ACC112 (cell line): Measurements from ENCODE around the gene LMAN2.
"Not testable (repeated sequence)": the region's sequence is repeated elsewhere in the genome, so short reads cannot be mapped to it uniquely, and the experiment has no call there.

Experiments
- H2AFZ ChIP-seq: fragments of 200-600 bp; sonication (generic); one replicate; pipeline ENCODE4 v1.6.0; 2017; ENCODE audit warnings: antibody characterized with exemption, low read length; ENCODE audit not compliant: unreplicated experiment
- H3K27ac ChIP-seq: fragments of 200-600 bp; sonication (generic); 2 replicates; pipeline ENCODE4 v1.5.1; 2014; ENCODE audit warnings: low read depth, mild to moderate bottlenecking, antibody characterized with exemption, low read length, moderate library complexity
- H3K27me3 ChIP-seq: fragments of 200-600 bp; sonication (generic); 2 replicates; pipeline ENCODE4 v1.6.1; 2014; ENCODE audit warnings: mild to moderate bottlenecking, antibody characterized with exemption, low read length, moderate library complexity, mixed read lengths; ENCODE audit not compliant: insufficient read depth
- H3K36me3 ChIP-seq: fragments of 200-600 bp; sonication (generic); 2 replicates; pipeline ENCODE4 v1.6.1; 2016; ENCODE audit warnings: mild to moderate bottlenecking, antibody characterized with exemption, low read length, moderate library complexity, mixed read lengths; ENCODE audit not compliant: insufficient read depth
- H3K4me1 ChIP-seq: fragments of 200-600 bp; sonication (generic); one replicate; pipeline ENCODE4 v1.6.1; 2016; ENCODE audit warnings: low read length, mixed read lengths; ENCODE audit not compliant: insufficient read depth, unreplicated experiment, control insufficient read depth
- H3K4me3 ChIP-seq: fragments of 200-600 bp; sonication (generic); 2 replicates; pipeline ENCODE4 v1.5.1; 2014; ENCODE audit warnings: mild to moderate bottlenecking, low read depth, low read length
- H3K79me2 ChIP-seq: fragments of 200-600 bp; sonication (generic); one replicate; pipeline ENCODE4 v1.6.0; 2016; ENCODE audit warnings: low read length; ENCODE audit not compliant: control insufficient read depth, unreplicated experiment, insufficient read depth

LMAN2 gene

GRCh38 chr5:177343777-177344176, 7.7 kb downstream of the LMAN2 start:
- H3K36me3 ChIP-seq: peaks cover 4% of the 10 kb centered on the region; the same call in 1 of the 2 replicates
- no peaks in the 10 kb centered on the region for H3K4me1 ChIP-seq
- no peak overlapping the region for H2AFZ ChIP-seq
- no peak overlapping the region for H3K27ac ChIP-seq
- no peak overlapping the region for H3K4me3 ChIP-seq
- H3K27me3 ChIP-seq: no peaks in the 10 kb centered on the region
- peaks cover 45% of the 10 kb centered on the region for H3K79me2 ChIP-seq

DNA sequence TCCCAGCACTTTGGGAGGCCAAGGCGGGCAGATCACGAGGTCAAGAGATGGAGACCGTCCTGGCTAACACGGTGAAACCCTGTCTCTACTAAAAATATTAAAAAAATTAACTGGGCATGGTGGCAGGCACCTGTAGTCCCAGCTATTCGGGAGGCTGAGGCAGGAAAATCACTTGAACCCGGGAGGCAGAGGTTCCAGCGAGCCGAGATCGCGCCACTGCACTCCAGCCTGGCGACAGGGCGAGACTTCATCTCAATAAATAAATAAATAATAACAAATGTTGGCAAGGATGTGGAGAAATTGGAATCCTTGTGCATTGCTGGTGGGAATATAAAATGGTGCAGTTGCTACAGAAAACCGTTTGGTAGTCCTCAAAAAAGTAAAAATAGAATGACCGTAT, 8.5 kb downstream of the LMAN2 start:
- not testable (repeated sequence) for H3K4me3 ChIP-seq, H3K36me3 ChIP-seq, H3K27me3 ChIP-seq, H3K27ac ChIP-seq, H3K4me1 ChIP-seq, H2AFZ ChIP-seq
- H3K79me2 ChIP-seq: peaks cover 40% of the 10 kb centered on the region

- no peak overlapping the region for H2AFZ ChIP-seq
- H3K36me3 ChIP-seq: no peaks in the 10 kb centered on the region
- H3K27ac ChIP-seq: no peak overlapping the region
- no peak overlapping the region for H3K4me3 ChIP-seq
- no peaks in the 10 kb centered on the region for H3K4me1 ChIP-seq
- H3K79me2 ChIP-seq: peaks cover 12% of the 10 kb centered on the region
- no peaks in the 10 kb centered on the region for H3K27me3 ChIP-seq
Measured at GRCh38 chr5:177339107-177339638, 12.3 kb downstream of the LMAN2 start.

GRCh38 chr5:177338251-177339106, 13.0 kb downstream of the LMAN2 start:
- Histone ChIP-seq H3K4me3 (no peak overlapping the region), H3K4me1 (no peaks in the 10 kb centered on the region), H3K36me3 (0 out of 2 replicates have a peak, but pooled peaks cover 3% of the 10 kb centered on the region), H3K27me3 (no peaks in the 10 kb centered on the region), H3K79me2 (peaks cover 8% of the 10 kb centered on the region), H3K27ac (no peak overlapping the region), H2AFZ (no peak overlapping the region)

- Histone ChIP-seq H3K36me3 (0 out of 2 replicates have a peak, but pooled peaks cover 4% of the 10 kb centered on the region), H3K27ac (no peak overlapping the region)
Measured at GRCh38 chr5:177336603-177337494, 14.6 kb downstream of the LMAN2 start.

DNA sequence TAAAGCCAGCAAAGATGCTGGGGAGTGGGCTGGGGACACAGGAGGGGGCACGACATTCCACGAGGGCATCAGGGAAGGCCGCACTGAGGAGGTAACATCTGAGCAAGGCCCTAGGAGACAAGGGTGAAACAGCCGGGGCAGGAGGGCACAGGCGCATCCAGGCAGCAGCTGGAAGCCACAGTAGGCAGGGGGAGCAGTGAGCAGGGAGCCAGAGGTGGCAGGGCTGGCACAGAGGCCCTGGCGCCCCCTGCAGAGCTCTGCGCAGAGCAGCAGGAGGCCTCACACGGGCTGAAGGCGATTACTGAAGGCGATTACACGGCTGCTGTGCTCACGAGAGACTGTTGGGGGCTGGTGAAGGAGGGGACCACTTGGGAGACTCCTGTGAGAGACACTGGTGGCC, 15.4 kb downstream of the LMAN2 start:
- H3K27ac ChIP-seq: no peak overlapping the region
- no peaks in the 10 kb centered on the region for H3K4me1 ChIP-seq
- no peak overlapping the region for H3K4me3 ChIP-seq
- H3K79me2 ChIP-seq: peaks cover 5% of the 10 kb centered on the region
- H2AFZ ChIP-seq: no peak overlapping the region
- H3K36me3 ChIP-seq: 0 out of 2 replicates have a peak, but pooled peaks cover 4% of the 10 kb centered on the region
- H3K27me3 ChIP-seq: no peaks in the 10 kb centered on the region

More at GRCh38 chr5:177336603-177337494, 14.6 kb downstream of the LMAN2 start:
- Histone ChIP-seq H2AFZ (no peak overlapping the region), H3K27me3 (no peaks in the 10 kb centered on the region), H3K79me2 (peaks cover 5% of the 10 kb centered on the region), H3K4me3 (no peak overlapping the region), H3K4me1 (no peaks in the 10 kb centered on the region)

DNA sequence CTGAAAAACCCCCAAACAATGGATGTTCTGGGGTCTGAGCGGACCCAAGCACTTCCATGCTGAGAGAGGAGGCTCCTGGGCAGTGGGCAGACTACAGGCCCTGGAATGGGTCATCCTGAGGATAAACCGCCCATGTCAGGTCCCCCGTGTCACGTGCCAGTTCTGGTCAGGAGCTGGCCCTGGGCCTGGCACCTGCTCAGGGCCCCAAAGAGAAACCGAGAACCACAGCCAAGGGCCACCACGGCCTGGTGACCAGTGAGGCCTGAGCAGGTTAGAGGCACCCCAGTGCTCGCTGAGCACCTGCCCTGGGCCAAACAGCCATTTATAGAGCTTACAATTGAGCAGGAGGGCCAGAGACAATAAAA, 15.8 kb downstream of the LMAN2 start:
- 0 out of 2 replicates have a peak, but pooled peaks cover 4% of the 10 kb centered on the region for H3K36me3 ChIP-seq
- no peak overlapping the region for H2AFZ ChIP-seq
- H3K4me3 ChIP-seq: no peak overlapping the region
- H3K27ac ChIP-seq: no peak overlapping the region
- H3K4me1 ChIP-seq: no peaks in the 10 kb centered on the region
- H3K27me3 ChIP-seq: no peaks in the 10 kb centered on the region
- peaks cover 5% of the 10 kb centered on the region for H3K79me2 ChIP-seq

DNA sequence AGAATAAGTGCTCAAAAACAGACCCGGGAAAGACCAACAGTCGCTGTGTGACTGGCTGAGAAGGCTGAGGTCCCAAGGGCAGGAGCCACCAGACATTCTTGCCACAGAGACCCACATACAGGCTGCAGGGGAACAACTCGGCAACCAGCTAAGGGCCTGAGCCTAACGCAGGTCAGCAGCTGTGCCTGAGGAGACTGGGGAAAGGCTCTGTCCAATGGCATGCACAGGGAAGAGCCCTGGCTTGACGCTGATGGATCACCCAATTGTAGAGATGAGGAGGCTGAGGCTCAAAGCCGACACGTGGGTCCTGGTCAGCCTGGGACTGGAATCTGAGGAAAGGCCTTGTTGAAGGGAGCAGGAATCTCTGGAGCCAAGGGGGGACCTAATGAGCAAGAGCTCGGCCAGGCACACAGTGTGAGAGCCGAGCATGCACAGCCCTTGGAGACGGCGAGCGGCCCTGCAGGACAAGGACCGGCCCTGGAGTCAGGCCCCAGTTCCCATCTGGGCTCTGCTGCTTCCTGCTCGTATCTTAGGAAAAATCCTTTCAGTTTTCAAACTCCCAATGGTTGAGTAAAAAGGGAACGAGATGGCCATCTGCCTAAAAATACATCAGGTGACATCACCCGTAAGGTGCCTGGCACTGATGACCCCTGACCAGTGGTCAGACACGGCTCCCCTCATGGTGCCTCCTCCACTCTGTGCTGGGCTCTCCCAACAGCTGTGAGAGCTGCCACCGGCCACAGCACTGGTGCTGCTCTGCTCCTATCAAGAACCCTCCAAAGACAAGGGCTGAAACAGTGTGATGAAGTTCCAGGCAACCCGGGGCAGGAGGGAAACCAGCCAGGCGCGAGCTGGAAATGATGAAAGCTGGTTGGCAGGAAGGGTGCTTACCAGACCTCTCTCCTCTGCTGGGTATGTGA, 16.4 kb downstream of the LMAN2 start:
- no peak overlapping the region for H3K27ac ChIP-seq
- H3K4me3 ChIP-seq: no peak overlapping the region
- no peaks in the 10 kb centered on the region for H3K4me1 ChIP-seq
- peaks cover 5% of the 10 kb centered on the region for H3K79me2 ChIP-seq
- 0 out of 2 replicates have a peak, but pooled peaks cover 4% of the 10 kb centered on the region for H3K36me3 ChIP-seq
- H3K27me3 ChIP-seq: no peaks in the 10 kb centered on the region
- H2AFZ ChIP-seq: no peak overlapping the region

- Histone ChIP-seq H3K79me2 (no peaks in the 10 kb centered on the region), H3K27ac (no peak overlapping the region), H2AFZ (no peak overlapping the region), H3K36me3 (peaks cover 7% of the 10 kb centered on the region; the same call in 1 of the 2 replicates), H3K27me3 (no peaks in the 10 kb centered on the region), H3K4me3 (no peak overlapping the region), H3K4me1 (no peaks in the 10 kb centered on the region)
Measured at GRCh38 chr5:177334155-177334551, 17.3 kb downstream of the LMAN2 start.
